Lower lobe of right lung (tissue), 2 donors: ENCODE measurements around the gene BAHCC1. TPM values are rescaled to one million over a fixed set of nuclear protein-coding genes. Genes with fewer than 3 reads are reported as not detected.

Experiments
- ATAC-seq, 2 donors: fragments of 200-7000 bp; cut with Tn5 transposase; one replicate each; pipeline ENCODE4 v1.9.1; 2020 to 2022; ENCODE audit warnings: mild to moderate bottlenecking in 2 of 2, moderate library complexity in 2 of 2
- DNase-seq: peaks from one replicate; pipeline ENCODE4 v3.0.0-alpha.2; 2020
- H3K27ac ChIP-seq: fragments of 200-600 bp; one replicate; pipeline ENCODE4 v1.8.0; 2022
- H3K27me3 ChIP-seq: fragments of 200-600 bp; one replicate; pipeline ENCODE4 v1.8.0; 2022; ENCODE audit warnings: low read depth
- H3K36me3 ChIP-seq: fragments of 200-600 bp; one replicate; pipeline ENCODE4 v1.8.0; 2022; ENCODE audit warnings: mild to moderate bottlenecking
- H3K4me1 ChIP-seq: fragments of 200-600 bp; one replicate; pipeline ENCODE4 v1.8.0; 2022
- H3K4me3 ChIP-seq: fragments of 200-600 bp; one replicate; pipeline ENCODE4 v1.8.0; 2022; ENCODE audit warnings: mild to moderate bottlenecking
- H3K9me3 ChIP-seq: fragments of 200-600 bp; one replicate; pipeline ENCODE4 v1.8.0; 2022
- intact Hi-C: fragments of 100-400 bp; cut with DNase I; formaldehyde crosslinking; loops from one replicate; pipeline ENCODE4 v1.11.0; 2022
- total RNA-seq: library from RNA; stranded (reverse); fragmentation: NEBNext Ultra II Directional; extraction: Animal tissue kit (Norgen Biotek cat#: 25700); gene quantifications from one replicate; pipeline ENCODE4 v1.2.1, GENCODE V29; 2021
- TF ChIP-seq, protein P1 (sequence below): fragments of 200-600 bp; IDR thresholded peaks from one replicate; pipeline ENCODE4 v1.8.0; 2022; ENCODE audit warnings: antibody characterized with exemption, mild to moderate bottlenecking
- donor health status: DM: no; HTN: yes; CAD: no; lungs with severe emphysema.

The BAHCC1 gene
- total RNA-seq, 1 donor from 2014 or later = 19.9 TPM

DNA sequence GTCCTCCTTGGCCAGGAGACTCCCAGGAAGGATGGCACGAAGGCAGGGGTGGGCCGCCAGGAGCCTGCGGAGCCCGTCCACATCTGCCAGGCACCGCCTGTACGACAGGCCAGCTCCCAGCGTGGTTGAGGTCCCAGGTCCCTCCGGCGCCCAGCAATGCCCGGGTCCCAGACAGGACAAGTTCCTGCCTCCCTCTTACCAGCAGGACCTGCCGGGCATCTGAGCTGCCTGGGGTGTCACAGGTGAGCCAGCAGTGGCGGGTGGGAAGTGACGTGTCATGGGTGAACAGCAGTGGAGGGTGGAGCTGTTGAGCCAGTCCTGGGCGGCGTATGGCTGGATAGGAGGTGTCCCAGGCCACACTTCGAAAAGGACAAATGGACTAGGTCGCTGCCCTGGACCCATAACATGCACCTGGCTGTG lies 15.7 kb upstream of the BAHCC1 start:
- H3K27me3 ChIP-seq = no peaks in the 10 kb centered on the region
- H3K4me1 ChIP-seq = no peaks in the 10 kb centered on the region
- H3K36me3 ChIP-seq = no peaks in the 10 kb centered on the region
- ATAC-seq (peak; percentile 66 to 84), DNase-seq (no peak)
- no peak overlapping the region for H3K27ac ChIP-seq
- H3K9me3 ChIP-seq = no peaks in the 10 kb centered on the region
- intact Hi-C loops = no loop called here
- H3K4me3 ChIP-seq = no peak overlapping the region
- TF ChIP-seq, protein P1, sequence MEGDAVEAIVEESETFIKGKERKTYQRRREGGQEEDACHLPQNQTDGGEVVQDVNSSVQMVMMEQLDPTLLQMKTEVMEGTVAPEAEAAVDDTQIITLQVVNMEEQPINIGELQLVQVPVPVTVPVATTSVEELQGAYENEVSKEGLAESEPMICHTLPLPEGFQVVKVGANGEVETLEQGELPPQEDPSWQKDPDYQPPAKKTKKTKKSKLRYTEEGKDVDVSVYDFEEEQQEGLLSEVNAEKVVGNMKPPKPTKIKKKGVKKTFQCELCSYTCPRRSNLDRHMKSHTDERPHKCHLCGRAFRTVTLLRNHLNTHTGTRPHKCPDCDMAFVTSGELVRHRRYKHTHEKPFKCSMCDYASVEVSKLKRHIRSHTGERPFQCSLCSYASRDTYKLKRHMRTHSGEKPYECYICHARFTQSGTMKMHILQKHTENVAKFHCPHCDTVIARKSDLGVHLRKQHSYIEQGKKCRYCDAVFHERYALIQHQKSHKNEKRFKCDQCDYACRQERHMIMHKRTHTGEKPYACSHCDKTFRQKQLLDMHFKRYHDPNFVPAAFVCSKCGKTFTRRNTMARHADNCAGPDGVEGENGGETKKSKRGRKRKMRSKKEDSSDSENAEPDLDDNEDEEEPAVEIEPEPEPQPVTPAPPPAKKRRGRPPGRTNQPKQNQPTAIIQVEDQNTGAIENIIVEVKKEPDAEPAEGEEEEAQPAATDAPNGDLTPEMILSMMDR = no peak

DNA sequence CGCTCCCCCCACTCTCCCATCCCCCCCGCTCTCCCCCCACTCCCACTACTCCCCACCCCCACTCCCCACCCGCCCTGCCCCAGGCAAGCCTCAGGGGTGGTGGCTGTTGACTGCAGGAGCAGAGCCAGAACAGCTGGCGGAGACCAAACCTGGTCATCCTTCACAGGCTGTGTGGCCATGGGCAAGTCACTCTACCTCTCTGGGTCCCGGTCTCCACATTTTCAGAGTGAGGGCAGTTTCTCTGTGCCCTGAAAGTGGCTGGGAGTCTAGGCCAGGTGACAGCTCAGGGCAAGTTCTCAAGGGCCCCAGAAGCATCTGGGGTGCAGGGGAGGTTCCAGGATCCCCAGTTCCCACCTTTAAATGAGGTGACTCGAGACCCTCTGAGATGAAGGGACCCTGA lies 15.1 kb upstream of the BAHCC1 start:
- H3K27me3 ChIP-seq = no peaks in the 10 kb centered on the region
- H3K27ac ChIP-seq = no peak overlapping the region
- TF ChIP-seq, protein P1 = no peak
- H3K36me3 ChIP-seq = no peaks in the 10 kb centered on the region
- H3K4me3 ChIP-seq = no peak overlapping the region
- ATAC-seq (no peak), DNase-seq (no peak)
- intact Hi-C loops = no loop called here
- H3K9me3 ChIP-seq = no peaks in the 10 kb centered on the region
- H3K4me1 ChIP-seq = no peaks in the 10 kb centered on the region

DNA sequence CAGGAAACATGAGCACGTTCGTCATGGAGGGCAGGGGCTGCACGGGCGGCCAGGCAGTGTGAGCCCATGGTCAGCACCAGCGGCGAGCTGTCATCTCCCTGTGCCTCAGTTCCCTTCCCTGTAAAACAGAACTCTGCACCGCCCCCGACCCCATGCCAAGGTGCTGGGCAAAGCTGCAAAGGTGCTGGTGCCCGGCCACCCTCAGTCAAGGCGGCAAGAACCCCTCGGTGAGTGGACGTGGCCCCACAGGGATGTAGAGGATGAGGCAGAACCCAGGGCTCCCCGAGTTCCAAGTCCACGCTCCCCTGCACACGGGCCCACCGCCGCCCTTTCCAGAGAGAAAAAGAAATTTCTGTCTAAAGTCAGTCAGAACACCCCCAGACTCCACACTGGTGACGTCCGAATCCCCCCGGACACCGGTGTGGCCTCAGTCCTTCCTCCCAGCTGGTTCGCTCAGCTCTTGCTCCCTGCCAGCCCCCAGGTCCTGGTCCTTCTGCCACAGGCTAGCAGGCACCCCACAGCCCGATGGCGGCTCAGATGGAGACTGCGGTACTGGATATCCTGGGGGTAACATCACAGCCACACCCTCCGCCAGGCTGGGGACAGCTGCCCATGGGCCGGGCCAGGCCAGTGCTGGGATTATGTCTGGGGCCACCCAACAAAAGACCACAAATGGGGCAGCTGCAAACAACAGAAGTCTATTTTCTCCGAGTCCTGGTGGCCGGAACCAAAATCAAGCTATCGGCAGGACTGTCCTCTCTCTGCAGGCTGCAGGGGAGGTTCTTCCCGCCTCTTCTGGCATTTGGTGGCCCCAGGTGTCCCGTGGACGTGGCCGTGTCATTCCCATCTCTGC lies 14.4 kb upstream of the BAHCC1 start:
- peaks cover 3% of the 10 kb centered on the region for H3K4me1 ChIP-seq
- no peaks in the 10 kb centered on the region for H3K27me3 ChIP-seq
- no peak overlapping the region for H3K27ac ChIP-seq
- intact Hi-C loops = no loop called here
- no peaks in the 10 kb centered on the region for H3K9me3 ChIP-seq
- no peaks in the 10 kb centered on the region for H3K36me3 ChIP-seq
- no peak overlapping the region for H3K4me3 ChIP-seq
- no peak for DNase-seq
- TF ChIP-seq, protein P1 = no peak
- no peak for ATAC-seq

DNA sequence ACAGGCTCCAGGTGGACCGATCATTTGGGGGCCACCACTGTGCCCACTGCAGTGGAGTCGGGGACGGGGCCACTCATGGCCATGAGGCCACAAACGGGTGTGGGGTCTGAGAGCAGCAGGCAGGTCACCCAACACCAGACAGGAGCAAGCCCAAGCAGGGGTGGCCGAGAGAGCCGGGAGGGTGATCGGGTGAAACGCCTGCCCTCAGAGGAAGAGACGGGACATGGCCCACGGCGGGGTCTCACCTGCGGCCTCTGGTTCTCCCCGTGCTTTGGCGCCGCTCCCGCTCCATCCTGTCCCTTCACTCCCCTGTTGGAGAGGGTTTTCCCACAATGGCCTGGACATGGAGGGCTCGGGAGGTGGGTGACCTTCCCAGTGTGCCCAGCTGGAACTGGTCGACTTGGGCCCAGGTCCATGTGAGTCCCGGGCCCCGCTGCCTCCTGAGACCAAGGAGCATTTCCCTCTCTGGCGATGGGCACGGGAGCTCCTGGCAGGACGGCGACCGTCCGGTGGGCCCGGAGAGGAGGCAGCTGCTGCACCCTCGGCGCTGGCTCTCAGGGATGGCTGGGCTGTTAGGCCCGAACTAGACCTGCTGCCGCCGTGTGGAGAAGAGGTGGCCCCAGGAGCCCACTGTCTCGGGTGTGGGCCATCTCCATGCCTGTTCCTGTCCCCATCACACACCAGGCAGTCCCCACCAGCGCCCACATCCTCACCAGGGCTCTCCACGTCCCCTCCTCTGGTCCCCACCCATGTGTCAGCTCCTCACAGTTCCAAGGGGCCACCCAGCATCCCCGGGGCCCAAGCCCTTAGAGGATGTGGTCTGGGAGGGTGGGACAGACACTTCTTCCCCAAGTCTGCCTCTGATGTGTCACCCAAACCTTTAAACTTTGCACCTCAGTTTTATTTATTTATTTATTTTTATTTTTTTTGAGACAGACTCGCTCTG lies 13.4 kb upstream of the BAHCC1 start:
- Histone ChIP-seq H3K27me3 (no peaks in the 10 kb centered on the region), H3K36me3 (no peaks in the 10 kb centered on the region), H3K4me1 (peaks cover 10% of the 10 kb centered on the region), H3K4me3 (no peak overlapping the region), H3K27ac (no peak overlapping the region), H3K9me3 (no peaks in the 10 kb centered on the region)
- TF ChIP-seq, protein P1 = no peak
- DNase-seq (no peak), ATAC-seq (no peak)
- intact Hi-C loops = no loop called here

DNA sequence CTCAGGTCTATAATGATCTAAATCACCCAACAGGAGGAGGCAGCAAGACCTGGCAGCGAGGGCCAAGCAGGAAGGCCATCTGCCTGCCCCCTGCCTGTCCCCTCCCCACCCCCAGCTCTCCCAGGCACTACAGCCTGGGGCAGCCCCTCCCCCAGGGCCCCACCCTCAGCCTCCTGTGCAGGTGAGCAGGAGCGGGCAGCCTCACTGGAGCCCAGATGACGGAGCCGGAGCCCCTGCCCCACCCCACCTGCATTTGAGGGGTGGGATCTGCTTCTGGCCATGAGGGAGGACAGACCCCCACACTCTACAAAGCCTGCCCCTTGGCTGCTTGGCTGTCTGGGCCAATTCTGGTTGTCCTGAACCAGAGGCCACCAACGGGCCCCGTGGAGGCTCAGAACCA lies 12.4 kb upstream of the BAHCC1 start:
- ATAC-seq (no peak), DNase-seq (no peak)
- TF ChIP-seq, protein P1 = no peak
- intact Hi-C loops = no loop called here
- Histone ChIP-seq H3K27me3 (no peaks in the 10 kb centered on the region), H3K9me3 (no peaks in the 10 kb centered on the region), H3K4me3 (no peak overlapping the region), H3K27ac (no peak overlapping the region), H3K4me1 (peaks cover 13% of the 10 kb centered on the region), H3K36me3 (no peaks in the 10 kb centered on the region)
